Gastrocnemius medialis (tissue), 4 donors: ENCODE data around the gene KRT4.

Experiments
- POLR2A ChIP-seq, 2 donors: fragments of 450-650 bp; IDR thresholded peaks; one replicate each; pipeline ENCODE4 v1.6.1; 2017; ENCODE audit warnings: antibody characterized with exemption in 2 of 2, mild to moderate bottlenecking in 2 of 2, moderate library complexity in 2 of 2
- TF ChIP-seq, protein P1 (sequence below), 5 experiments: fragments of 450-650 bp in 3 of 5; fragments of 200-600 bp in 2 of 5; sonication (generic) in 2 of 5; IDR thresholded peaks in 4 of 5; conservative IDR thresholded peaks in 1 of 5; 1 replicate in 4 of 5; 2 replicates in 1 of 5; pipeline ENCODE4 v1.5.1; 2016 to 2019; ENCODE audit warnings: antibody characterized with exemption in 5 of 5, mild to moderate bottlenecking in 3 of 5, moderate library complexity in 3 of 5

DNA sequence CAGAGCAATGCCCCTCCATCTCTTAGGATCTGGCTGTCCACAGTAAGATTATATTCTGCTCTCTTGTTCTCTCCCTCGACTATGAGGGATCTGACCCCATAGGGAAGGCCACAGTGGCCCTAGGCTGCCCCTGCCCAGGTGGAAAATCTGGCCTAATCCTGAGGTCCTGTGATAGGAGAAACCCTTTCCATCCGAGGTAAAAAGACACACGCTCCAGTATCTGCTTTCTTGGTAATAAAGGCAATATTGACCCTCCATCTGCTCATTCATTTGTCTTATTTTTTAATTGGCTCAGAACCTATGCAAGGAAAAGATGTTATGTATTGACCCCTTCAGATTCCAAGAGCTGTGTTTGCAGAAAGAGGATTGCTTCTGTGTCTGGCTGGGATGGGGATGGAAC lies 46.5 kb downstream of the KRT4 start:
- TF ChIP-seq, protein P1, sequence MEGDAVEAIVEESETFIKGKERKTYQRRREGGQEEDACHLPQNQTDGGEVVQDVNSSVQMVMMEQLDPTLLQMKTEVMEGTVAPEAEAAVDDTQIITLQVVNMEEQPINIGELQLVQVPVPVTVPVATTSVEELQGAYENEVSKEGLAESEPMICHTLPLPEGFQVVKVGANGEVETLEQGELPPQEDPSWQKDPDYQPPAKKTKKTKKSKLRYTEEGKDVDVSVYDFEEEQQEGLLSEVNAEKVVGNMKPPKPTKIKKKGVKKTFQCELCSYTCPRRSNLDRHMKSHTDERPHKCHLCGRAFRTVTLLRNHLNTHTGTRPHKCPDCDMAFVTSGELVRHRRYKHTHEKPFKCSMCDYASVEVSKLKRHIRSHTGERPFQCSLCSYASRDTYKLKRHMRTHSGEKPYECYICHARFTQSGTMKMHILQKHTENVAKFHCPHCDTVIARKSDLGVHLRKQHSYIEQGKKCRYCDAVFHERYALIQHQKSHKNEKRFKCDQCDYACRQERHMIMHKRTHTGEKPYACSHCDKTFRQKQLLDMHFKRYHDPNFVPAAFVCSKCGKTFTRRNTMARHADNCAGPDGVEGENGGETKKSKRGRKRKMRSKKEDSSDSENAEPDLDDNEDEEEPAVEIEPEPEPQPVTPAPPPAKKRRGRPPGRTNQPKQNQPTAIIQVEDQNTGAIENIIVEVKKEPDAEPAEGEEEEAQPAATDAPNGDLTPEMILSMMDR (IDR thresholded peaks at IDR 0.05 in 4 of 5, conservative IDR thresholded peaks at IDR 0.05 in 1 of 5) = no peak
- no peak for TF ChIP-seq POLR2A (IDR thresholded peaks at IDR 0.05)
